Calu3 (cell line): Measurements from ENCODE around the gene RGS9. TPM values are rescaled to one million over a fixed set of nuclear protein-coding genes. Genes with fewer than 3 reads are reported as not detected.

Experiments
- BruUV-seq: library from RNA; stranded (reverse); fragments of 400-500 nt; replicated peaks from 2 replicates; lab custom pipeline; 2021; lab: Mats Ljungman, UMichigan
- CTCF ChIA-PET: fragments of 300-600 bp; sonication (Branson Sonifier 250); formaldehyde crosslinking; loops from one replicate; lab custom pipeline; 2022; ENCODE audit warnings: antibody characterized with exemption; lab: Charles Lee
- DNase-seq: peaks from one replicate; pipeline ENCODE4 v3.0.0; 2022
- H3K27ac Mint-ChIP-seq: one replicate; pipeline ENCODE4 v1.8.0; 2022; ENCODE audit warnings: mixed read lengths; ENCODE audit not compliant: unreplicated experiment
- H3K27me3 Mint-ChIP-seq: one replicate; pipeline ENCODE4 v1.8.0; 2022; ENCODE audit warnings: mixed read lengths; ENCODE audit not compliant: unreplicated experiment
- H3K36me3 Mint-ChIP-seq: one replicate; pipeline ENCODE4 v1.8.0; 2022; ENCODE audit warnings: mild to moderate bottlenecking, moderate library complexity, mixed read lengths; ENCODE audit not compliant: insufficient read depth, unreplicated experiment
- H3K4me1 Mint-ChIP-seq: one replicate; pipeline ENCODE4 v1.8.0; 2022; ENCODE audit warnings: mild to moderate bottlenecking, low read depth, mixed read lengths; ENCODE audit not compliant: unreplicated experiment
- H3K4me3 Mint-ChIP-seq: one replicate; pipeline ENCODE4 v1.8.0; 2022; ENCODE audit warnings: mild to moderate bottlenecking, low read depth, moderate library complexity, mixed read lengths; ENCODE audit not compliant: unreplicated experiment
- H3K9me3 Mint-ChIP-seq: one replicate; pipeline ENCODE4 v1.8.0; 2022; ENCODE audit warnings: low read depth, mixed read lengths; ENCODE audit not compliant: unreplicated experiment
- CTCF ChIP-seq: fragments of 200-600 bp; IDR thresholded peaks from one replicate; pipeline ENCODE4 v1.8.0; 2022; ENCODE audit warnings: antibody characterized with exemption; ENCODE audit not compliant: unreplicated experiment
- intact Hi-C: fragments of 100-400 bp; cut with micrococcal nuclease; formaldehyde crosslinking; loops from one replicate; pipeline ENCODE4 v1.10.0; 2022; ENCODE audit not compliant: unreplicated experiment
- total RNA-seq: library from RNA; stranded (reverse); gene quantifications from 2 replicates; pipeline ENCODE4 v1.2.3, GENCODE V29; 2022

RGS9 gene
- total RNA-seq, 1 experiment from 2014 or later, result 0.54 TPM

- Mint-ChIP-seq H3K4me1 (peaks cover 8% of the 10 kb centered on the region), H3K9me3 (no peaks in the 10 kb centered on the region), H3K27ac (no peak overlapping the region), H3K4me3 (no peak overlapping the region), H3K27me3 (peaks cover 15% of the 10 kb centered on the region), H3K36me3 (no peaks in the 10 kb centered on the region)
- no peak for TF ChIP-seq CTCF
- intact Hi-C loops, result no loop called here
- CTCF ChIA-PET, result no interaction called here
- BruUV-seq, result no TSS peak
- peak; percentile 8 for DNase-seq
Observed at GRCh38 chr17:65163990-65164495, 26.9 kb downstream of the RGS9 start.

GRCh38 chr17:65166787-65167186 is 29.6 kb downstream of the RGS9 start:
- no TSS peak for BruUV-seq
- Mint-ChIP-seq H3K4me1 (peaks cover 8% of the 10 kb centered on the region), H3K27ac (no peak overlapping the region), H3K4me3 (no peak overlapping the region), H3K36me3 (no peaks in the 10 kb centered on the region), H3K27me3 (peaks cover 11% of the 10 kb centered on the region), H3K9me3 (no peaks in the 10 kb centered on the region)
- no peak for DNase-seq
- no peak for TF ChIP-seq CTCF
- CTCF ChIA-PET, result interaction anchor here (1.0 kb wide), 1 partner anchor 20 kb away, joined by 3 read pairs; no protein-coding TSS in a partner anchor
- intact Hi-C loops, result no loop called here

GRCh38 chr17:65167566-65167965 is 30.4 kb downstream of the RGS9 start:
- H3K4me1 Mint-ChIP-seq, result peaks cover 8% of the 10 kb centered on the region
- intact Hi-C loops, result no loop called here
- TF ChIP-seq CTCF, result no peak
- no peak for DNase-seq
- no peak overlapping the region for H3K27ac Mint-ChIP-seq
- CTCF ChIA-PET, result no interaction called here
- BruUV-seq, result no TSS peak
- H3K4me3 Mint-ChIP-seq, result no peak overlapping the region
- H3K36me3 Mint-ChIP-seq, result no peaks in the 10 kb centered on the region
- H3K27me3 Mint-ChIP-seq, result peaks cover 11% of the 10 kb centered on the region
- H3K9me3 Mint-ChIP-seq, result no peaks in the 10 kb centered on the region

GRCh38 chr17:65169691-65170090 is 32.5 kb downstream of the RGS9 start:
- Mint-ChIP-seq H3K27me3 (peaks cover 11% of the 10 kb centered on the region), H3K4me1 (no peaks in the 10 kb centered on the region), H3K36me3 (no peaks in the 10 kb centered on the region), H3K27ac (no peak overlapping the region), H3K9me3 (no peaks in the 10 kb centered on the region), H3K4me3 (no peak overlapping the region)
- no peak for DNase-seq
- no TSS peak for BruUV-seq
- no peak for TF ChIP-seq CTCF
- CTCF ChIA-PET, result no interaction called here
- intact Hi-C loops, result no loop called here
